HG02981 (cell line): Measurements from ENCODE around the gene NCKAP5.

ENCODE experiments used
- ATAC-seq: cut with Tn5 transposase; IDR thresholded peaks from one replicate; pipeline ENCODE4 v1.9.1; 2021; ENCODE audit warnings: mild to moderate bottlenecking, moderate library complexity; ENCODE audit not compliant: unreplicated experiment

The NCKAP5 gene

DNA sequence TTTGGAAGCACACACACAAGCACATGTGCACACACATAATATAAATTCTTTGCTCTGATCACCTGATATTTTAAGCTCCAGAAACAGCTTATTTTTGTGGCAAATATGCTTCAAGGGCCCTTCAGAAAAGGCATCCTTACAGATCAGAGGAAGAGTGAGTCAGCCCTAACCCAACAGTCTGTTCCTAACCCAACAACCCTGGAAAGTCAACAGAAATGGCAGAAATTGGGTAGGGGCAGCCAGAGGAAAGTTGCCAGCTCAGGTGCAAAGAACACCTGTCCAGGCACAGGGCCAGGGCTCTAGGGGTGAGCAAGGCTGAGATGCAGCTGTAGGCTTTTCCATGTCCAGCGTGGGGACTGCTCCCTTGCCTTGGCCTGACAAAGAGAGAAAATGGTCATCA is 6.4 kb upstream of the NCKAP5 start:
- no peak for ATAC-seq

DNA sequence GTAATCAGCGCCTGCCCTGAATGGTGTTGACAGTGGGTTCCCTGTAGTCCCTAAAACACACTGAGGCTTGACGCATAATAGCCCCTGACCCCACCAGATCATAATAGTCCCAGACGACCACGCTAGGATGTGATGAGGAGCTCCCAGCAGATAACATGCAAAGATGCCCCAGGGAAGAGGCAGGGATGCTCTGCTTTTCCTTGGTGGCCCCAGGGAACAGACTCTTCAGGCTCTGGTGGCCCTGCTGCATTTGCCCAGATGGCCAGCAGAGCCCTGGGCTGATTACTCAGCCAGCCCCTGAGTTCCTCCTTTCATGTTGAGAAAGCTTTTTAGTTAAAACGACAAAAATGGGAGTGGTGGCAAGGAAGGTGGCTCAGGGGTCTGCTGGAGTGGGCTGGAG is 5.9 kb upstream of the NCKAP5 start:
- ATAC-seq: no peak

DNA sequence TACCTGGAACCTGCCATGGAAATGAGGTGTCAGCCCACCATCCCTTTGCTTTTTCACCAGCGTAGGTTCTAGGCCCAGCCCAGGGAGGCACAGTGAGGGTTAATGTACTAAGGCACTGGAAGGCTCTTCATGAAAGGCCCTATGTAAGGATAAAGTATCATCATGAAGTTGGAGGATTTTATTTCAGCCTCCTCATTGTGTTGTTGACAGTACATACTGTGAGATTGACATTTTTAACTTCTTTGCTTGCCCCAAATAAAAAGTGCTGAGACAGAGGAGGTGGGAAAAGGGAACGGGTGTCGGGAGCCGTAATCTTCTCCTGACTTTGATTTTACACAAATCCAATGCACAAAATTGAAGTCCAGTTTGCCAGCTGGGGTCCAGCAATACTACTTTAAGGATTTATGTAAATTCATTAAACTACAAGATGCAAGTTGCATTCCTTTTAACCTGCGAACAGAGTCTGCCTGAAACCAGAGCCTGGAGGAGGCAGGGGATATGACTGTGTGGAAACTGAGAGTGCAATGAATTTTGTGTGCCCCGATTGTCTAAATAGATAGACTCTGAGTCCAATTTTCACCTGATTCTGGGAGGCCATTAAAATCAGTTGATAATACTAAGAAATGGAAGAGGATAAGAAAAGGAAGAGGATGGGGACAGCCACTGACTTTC is 5.4 kb upstream of the NCKAP5 start:
- ATAC-seq: no peak

DNA sequence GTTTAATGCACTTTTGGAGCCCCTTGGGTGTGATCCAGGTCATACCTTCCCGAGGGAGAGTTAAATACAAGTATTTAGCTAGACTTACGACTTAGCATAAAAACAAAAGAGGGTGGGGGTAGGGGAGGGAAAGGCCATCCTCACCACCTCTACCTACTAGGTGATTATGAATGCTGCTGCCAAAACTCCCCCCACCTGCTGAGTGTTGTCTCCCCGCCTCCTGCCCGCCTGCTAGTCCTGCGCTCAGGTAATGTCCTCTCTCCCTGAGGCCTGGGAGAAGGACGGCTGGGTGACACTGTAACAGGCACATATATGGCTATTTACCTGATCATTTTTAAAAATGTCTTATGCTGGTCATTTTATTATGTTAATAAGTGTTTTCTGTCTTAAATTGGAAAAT is 3.0 kb upstream of the NCKAP5 start:
- no peak for ATAC-seq

DNA sequence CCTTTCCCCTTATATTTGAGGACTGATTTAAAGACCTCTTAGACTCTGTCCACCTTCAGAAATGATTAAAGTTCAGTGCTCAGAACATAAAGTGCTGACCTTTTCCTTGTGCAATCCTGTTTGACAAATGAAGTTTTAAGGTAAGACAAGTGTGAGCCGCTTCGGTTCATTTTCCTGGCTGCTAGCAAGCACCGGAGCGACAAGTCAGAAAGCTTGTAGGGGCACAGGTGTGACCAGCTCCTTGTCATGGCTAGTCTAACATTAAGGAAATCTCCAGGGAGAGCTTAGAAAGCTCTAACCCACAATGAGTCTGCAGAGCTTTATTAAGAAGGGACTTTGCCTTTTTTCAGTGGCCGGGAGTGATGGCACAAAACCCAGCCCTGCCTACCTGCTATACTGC is 2.3 kb upstream of the NCKAP5 start:
- ATAC-seq: no peak

DNA sequence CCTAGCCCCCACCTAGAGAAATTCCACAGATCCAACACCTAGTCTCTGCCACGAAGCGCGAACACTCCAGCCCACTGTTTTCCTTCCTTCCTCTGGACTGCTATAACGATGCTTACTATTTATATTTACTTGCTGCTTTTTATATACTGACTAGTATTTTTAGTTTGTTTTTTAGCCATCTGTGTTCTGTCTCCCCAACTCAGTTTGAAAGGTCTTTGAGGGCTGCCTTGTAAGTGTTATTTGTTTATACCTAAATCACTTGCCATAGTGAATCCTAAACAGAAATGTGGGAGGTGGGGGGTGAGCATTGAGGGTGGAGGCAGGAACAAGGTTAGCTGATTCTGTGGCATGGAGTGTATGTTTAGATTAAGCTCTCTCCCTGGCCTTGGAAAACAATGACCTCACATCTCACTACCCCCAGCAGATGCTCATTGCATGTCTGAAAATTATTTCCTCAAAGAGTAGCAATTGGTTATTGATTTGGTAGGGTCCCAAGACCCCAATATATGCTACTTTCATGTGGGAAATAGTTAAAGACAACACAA is 1.1 kb upstream of the NCKAP5 start:
- no peak for ATAC-seq

DNA sequence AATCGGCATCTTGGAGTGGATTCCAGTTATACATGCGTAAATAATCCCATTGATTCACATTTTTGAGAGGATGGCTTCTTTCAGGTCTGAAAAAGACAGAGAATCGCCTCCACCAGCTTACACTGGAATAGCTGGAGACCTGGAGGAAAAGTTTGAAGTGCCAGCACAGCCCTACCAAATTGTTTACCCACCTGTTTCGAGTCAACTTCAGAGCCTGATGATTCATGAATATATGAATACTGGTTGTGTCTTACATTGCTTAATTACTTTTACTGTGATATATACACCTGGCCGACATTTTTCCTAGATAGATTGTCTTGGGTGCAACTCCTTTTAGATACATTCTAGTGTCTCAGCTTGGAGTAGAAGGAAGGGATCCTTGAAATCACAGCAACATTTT is 335 bp upstream of the NCKAP5 start:
- no peak for ATAC-seq

DNA sequence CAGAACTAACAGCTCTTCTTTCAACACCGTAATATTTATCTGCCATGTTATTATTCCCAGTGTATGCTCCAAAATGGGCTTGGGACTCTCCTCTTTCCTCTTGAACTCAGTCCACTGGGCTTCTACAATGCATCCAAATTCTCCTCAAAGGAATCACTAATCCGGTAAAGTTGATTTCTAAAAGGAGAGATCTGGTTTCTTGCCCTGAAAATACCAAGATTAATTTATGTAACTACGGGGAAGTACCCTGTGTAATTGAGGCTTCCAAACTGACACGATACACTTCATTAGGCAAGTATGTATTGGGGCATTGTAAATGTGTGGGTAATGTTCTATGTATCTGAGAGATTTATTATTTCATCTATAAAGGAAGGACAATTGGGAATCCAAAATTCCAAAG is 5.7 kb downstream of the NCKAP5 start:
- no peak for ATAC-seq

DNA sequence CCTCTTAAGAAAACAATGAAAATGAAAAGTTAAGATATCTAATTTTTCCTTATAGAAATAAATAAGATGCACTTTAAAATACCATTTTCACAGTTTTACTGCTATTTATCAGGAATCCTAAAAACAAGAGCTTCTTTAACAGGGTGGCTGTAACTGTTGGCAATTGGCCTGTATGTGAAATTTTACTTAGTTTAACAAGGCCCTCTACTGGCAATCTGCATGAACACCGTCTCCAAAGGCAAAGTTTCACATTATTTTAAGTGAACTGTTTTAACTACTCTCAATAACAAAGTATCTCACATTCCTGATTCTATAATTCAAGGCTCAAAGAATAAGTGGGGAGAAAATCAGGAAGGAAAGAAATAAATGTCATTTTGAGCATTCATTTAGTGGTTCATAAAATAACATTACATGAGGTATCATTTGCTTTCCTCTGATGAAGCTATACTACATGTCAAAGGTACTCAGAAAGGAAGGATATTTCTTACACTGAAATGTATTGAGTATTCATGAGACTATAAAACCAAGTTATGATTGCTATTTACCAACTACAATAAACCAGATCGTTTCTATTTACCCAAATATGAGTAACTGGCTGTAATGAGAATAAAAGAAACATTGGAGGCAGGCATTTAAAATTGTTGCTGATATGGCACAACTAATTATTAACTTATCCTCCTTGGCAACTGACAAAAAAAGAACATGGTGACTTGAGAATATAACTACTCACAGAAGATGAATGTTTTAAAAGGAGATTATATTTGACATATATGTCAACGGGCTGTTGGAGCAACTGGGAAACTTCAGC is 7.0 kb downstream of the NCKAP5 start:
- ATAC-seq: peak; percentile 71

DNA sequence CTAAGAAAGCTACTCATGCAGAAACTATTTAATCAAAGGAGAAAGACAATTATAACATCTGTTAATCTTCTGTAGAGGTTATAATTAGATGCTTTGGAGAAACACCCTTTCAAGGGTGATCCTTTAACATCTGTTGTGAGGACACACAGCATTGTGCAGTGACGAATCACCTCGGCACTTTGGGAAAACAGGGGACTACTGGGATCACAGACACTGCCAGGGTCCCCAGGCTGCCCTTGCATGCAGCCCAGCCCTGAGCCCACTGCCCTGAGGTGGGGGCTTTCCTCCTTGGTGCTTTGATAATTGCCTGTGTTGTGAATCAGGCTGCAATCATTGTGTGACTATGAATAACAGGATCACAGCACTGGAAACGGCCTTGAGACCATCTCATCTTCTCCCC is 10.6 kb downstream of the NCKAP5 start:
- ATAC-seq: no peak

DNA sequence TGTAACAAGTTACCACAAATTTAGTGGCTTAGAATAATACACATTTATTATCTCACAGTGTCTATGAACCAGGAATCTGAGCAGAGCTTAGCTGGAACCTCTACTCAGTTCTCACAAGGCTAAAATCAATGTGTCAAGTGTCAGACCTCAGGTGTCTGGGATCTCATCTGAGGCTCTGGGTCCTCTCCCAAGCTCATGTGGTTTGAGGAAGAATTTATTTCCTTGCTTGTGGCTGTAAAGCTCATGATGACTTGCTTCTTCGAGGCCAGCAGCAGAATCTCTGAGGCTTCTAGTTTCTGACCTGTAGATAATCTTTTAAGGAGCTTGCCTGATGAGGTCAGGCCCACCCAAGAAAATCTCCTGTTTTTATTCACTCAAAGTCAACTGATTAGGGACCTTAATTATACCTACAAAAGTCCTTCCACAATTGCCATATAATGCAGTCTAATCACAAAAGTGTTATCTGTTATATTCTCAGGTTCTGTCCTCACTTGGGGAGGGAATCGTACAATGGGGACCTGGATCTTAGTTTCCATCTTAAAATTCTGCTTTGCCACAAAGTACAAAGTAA is 14.3 kb downstream of the NCKAP5 start:
- no peak for ATAC-seq

DNA sequence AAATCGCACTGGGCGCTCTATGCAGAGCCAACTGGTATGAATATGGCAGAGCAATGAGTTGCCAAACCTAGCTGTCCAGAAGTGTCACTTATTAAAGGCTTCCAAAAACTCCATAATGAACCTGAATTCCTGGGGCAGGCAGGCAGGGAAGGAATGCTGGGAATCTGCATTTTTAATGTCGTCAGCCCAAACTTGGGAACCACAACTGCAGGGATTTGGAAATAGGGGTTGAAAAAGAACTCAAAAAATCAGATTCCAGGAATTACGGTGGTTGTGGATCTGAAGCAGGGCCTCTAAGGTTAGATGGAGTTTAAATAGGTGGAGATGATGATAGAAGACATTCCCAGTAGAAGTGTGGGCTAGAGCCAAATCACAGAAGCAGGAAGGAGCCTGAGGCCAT is 15.0 kb downstream of the NCKAP5 start:
- no peak for ATAC-seq

DNA sequence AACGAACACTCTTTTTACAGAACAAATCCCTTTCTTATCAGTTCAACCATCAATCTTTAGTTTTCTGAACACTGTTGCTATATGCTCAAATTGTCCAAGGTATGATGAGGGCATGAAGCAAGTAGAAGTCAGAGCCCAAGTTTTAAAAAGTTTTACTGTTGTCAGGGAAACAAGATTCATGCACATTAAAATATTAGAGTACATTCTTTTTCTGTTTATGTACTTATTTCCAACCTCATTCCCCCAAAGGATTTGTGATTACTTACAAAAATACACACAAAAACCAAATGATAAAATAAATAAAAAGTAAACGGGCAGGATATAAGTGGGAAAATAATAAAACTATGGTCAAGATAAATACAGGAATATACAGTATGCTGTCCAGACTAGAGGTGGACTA is 15.4 kb downstream of the NCKAP5 start:
- ATAC-seq: no peak

DNA sequence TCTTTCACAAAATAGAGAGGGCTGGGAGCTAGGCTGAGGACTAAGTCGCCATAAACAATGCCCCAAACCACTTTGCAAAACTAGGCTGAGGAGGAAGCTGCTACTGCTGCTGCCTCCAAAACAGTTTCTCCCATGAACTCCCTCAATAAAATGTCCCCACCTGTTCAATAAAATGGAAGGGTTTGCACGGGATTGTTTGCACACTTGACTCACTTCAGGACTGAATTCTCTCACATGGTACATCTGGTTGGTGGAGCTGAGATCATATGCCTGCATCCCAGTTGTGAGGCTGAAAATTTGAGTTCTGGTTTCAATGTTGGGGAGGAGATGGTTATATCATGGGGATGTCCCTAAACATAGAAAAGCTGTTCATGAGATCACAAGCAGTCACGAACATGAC is 26.5 kb downstream of the NCKAP5 start:
- ATAC-seq: no peak

DNA sequence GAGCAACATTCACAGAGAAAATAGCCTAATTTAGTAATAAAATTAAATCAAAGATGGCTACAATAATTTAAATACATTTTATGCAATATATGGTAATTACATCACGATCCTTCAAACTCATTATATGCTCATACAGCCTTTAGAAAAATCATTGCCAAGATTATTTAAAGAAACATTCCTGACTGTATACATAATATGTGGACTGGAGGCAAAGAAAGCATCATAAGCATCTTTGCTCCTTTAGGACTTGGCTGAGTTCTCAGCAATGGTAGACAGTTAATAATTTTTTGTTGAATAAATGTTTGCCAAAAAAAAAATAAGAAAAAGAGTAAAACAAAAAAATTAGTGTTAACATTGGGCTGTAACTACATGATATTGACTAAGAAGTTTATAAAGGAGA is 26.9 kb downstream of the NCKAP5 start:
- ATAC-seq: no peak

DNA sequence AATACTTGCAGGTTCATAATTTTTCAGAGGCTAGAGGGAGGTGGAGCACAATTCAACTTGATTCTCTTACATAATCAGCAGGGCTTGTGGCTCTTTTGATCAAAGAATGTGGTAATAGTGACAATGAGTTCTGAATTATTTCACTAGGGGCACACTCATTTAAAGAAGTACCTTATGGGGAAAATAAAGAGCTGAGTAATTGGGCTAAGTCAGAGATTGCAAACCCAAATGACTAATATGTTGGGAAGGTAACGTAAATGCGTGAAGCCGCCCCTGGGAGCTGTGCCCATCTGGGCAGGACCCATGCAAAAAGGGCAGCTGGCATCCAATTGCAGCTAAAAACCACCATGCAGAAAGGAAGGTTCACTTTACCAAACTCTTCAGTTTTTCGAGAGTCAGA is 35.3 kb downstream of the NCKAP5 start:
- ATAC-seq: no peak

DNA sequence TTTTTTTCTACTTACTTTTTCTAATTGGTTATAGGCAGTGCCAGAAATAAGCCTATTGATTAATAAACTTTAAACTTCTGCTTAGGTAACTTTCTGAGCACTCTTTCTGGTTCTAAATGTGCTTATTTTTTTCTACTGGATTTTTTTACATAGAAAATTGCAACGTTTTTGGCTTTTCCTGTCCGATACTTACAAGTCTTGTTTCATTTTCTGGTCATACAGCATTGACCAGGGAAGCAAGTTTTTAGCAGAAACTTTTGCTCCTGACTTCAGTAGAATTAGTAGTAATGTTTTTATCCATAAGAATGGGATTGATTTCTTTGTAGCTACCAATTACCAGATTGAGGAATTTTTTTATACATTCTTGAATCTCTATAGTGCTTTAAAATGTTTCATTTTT is 36.9 kb downstream of the NCKAP5 start:
- ATAC-seq: no peak

DNA sequence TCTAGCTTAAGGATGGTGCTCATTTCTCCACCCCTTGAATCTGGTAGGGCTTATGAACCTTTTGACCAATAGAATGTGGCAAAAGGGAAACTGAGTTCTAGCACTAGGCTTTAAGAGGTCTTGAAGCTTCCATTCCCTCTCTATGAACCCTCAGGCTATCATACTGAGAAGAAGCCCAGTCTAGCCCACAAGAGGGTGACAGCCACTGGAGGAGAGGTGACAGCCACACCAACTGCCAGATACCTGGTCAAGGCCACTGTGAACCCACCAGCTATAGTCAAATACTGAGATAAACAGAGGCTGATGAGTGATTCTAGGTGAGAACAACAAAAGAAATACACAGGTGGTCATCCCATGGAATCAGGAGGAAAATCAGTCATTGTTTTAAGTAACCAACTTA is 37.6 kb downstream of the NCKAP5 start:
- ATAC-seq: no peak

DNA sequence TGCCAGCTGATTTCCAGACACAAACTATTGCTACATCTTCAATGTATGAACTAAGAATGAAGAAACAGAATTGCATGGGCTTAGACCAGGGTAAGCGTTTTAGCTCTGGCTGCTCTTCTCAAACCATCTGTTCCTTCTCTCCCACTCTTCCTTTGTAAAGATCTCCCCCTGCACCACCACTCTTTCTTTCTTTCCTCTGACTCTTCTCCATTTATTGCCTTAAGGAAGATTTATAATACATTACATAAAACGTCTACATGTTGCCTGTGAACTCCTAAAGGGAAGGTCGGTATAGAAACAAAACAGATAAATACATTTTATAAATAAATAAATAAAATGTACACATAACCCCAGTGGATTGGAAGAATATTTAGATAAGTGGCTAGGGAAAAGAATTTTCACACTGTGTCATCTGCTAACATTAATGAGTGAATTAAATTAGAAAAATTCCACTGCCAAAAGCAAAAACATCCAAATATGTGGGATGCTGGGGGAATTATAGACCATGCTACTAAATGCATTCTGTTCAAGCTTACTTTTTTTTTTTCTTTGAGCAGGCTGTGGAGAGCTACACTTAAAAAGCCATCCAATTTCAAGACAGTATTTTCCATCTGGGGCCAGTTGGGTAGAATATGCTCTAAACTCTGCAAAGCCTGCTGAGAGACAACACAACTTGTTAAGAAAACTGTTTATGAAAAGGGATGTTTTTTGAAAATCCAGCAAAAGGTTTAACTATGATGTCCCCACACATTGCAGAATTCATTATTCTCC is 41.5 kb downstream of the NCKAP5 start:
- no peak for ATAC-seq

DNA sequence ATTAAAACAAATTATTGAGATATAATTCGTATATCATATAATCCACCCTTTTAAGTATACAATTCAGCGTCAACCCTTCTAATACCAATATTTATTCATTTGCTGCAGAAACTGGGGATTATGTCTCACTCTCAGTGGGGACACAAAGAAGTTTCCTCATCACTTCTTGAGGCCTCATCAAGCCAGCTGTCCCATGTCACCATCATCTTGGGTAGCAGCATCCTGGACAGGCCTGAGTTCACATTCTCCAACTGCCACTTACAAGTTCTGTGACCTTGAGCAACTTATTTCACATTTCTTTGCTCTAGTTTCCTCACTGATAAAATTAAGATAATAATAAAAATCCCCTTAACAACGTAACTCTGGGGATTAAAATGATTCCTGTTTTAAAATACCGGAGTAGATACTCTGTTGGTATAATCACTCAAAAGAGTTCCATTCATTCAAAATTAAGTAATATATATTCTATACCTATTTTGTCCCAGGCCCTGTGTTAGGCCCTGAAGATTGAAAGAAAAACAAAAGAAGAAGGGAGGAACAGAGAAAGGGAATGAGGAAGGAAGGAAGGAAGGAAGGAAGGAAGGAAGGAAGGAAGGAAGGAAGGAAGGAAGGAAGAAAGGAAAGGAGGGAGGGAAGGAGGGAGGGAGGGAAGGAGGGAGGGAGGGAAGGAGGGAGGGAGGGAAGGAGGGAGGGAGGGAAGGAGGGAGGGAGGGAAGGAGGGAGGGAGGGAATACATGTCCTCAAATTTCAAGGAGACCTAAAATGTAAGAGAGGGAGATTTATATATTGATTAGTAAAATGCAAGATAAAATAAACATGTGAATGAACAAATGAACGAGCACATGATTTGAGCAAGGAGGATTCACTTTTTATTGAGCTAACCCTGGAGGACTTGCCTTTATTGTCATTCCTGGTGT is 42.4 kb downstream of the NCKAP5 start:
- ATAC-seq: no peak
